HL-60 (cell line): ENCODE measurements around the gene CCRL2.
"Not testable (repeated sequence)": the region's sequence is repeated elsewhere in the genome, so short reads cannot be mapped to it uniquely, and the experiment has no call there.

ENCODE experiments used
- DNase-seq, 2 experiments: peaks; one replicate each; pipeline ENCODE4 v3.0.0-alpha.2; 2010 to 2020; ENCODE audit warnings: low read depth in 1 of 2, low spot score in 1 of 2
- H3K27ac ChIP-seq: fragments of 250-450 bp; sonication (Bioruptor Pico); replicated peaks from 2 replicates; pipeline ENCODE4 v1.5.1; 2020; ENCODE audit warnings: mild to moderate bottlenecking, moderate library complexity
- H3K27me3 ChIP-seq: fragments of 250-450 bp; sonication (Bioruptor Pico); 2 replicates; pipeline ENCODE4 v1.5.1; 2021; ENCODE audit warnings: mild to moderate bottlenecking, moderate library complexity; ENCODE audit not compliant: insufficient read depth, poor library complexity, severe bottlenecking
- H3K4me3 ChIP-seq: replicated peaks from 2 replicates; pipeline ENCODE4 v1.5.1; 2011; ENCODE audit warnings: mild to moderate bottlenecking, control low read depth, low read length; ENCODE audit not compliant: insufficient read depth
- CTCF ChIP-seq: IDR thresholded peaks from one replicate; pipeline ENCODE4 v1.5.1; 2011; ENCODE audit warnings: low read length, control low read depth, inconsistent platforms; ENCODE audit not compliant: insufficient read depth
- GABPA ChIP-seq: IDR thresholded peaks from 2 replicates; pipeline ENCODE4 v1.6.1; 2012; ENCODE audit warnings: low read depth
- POLR2AphosphoS5 ChIP-seq: IDR thresholded peaks from 2 replicates; pipeline ENCODE4 v1.6.1; 2012; ENCODE audit warnings: low read depth
- REST ChIP-seq: IDR thresholded peaks from 2 replicates; pipeline ENCODE4 v1.6.1; 2012; ENCODE audit warnings: low read depth; ENCODE audit not compliant: insufficient replicate concordance
- SPI1 ChIP-seq: IDR thresholded peaks from 2 replicates; pipeline ENCODE4 v1.6.1; 2012; ENCODE audit warnings: low read depth, mild to moderate bottlenecking, borderline replicate concordance

The CCRL2 gene

GRCh38 chr3:46427916-46428833 lies 21.1 kb downstream of the CCRL2 start:
- Histone ChIP-seq H3K4me3 (no peak overlapping the region), H3K27me3 (no peaks in the 10 kb centered on the region), H3K27ac (no peak overlapping the region)
- no peak for DNase-seq
- TF ChIP-seq REST (no peak), SPI1 (no peak), GABPA (no peak), POLR2AphosphoS5 (no peak), CTCF (no peak)

GRCh38 chr3:46429250-46429649 lies 22.2 kb downstream of the CCRL2 start:
- DNase-seq = no peak
- H3K4me3 ChIP-seq = no peak overlapping the region
- H3K27me3 ChIP-seq = no peaks in the 10 kb centered on the region
- H3K27ac ChIP-seq = no peak overlapping the region
- TF ChIP-seq CTCF (no peak), REST (no peak), SPI1 (no peak), GABPA (no peak), POLR2AphosphoS5 (no peak)

GRCh38 chr3:46429671-46430070 lies 22.6 kb downstream of the CCRL2 start:
- no peak overlapping the region for H3K27ac ChIP-seq
- no peaks in the 10 kb centered on the region for H3K27me3 ChIP-seq
- TF ChIP-seq CTCF = no peak
- no peak for TF ChIP-seq REST
- TF ChIP-seq GABPA = no peak
- no peak for TF ChIP-seq POLR2AphosphoS5
- no peak for TF ChIP-seq SPI1
- H3K4me3 ChIP-seq = no peak overlapping the region
- DNase-seq = no peak

GRCh38 chr3:46430879-46431278 lies 23.8 kb downstream of the CCRL2 start:
- not testable (repeated sequence) for H3K4me3 ChIP-seq, H3K27ac ChIP-seq, H3K27me3 ChIP-seq, DNase-seq

GRCh38 chr3:46431905-46432304 lies 24.8 kb downstream of the CCRL2 start:
- not testable (repeated sequence) for H3K27me3 ChIP-seq, H3K4me3 ChIP-seq, H3K27ac ChIP-seq, DNase-seq
